Skeletal muscle tissue (tissue), 4 donors: ENCODE results near the gene CDKL1. TPM values are rescaled to one million over a fixed set of nuclear protein-coding genes. Genes with fewer than 3 reads are reported as not detected.
"Not testable (repeated sequence)": the region's sequence is repeated elsewhere in the genome, so short reads cannot be mapped to it uniquely, and the experiment has no call there.

Experiments
- H3K27ac ChIP-seq: one replicate; pipeline ENCODE4 v1.7.0; 2013; ENCODE audit warnings: mild to moderate bottlenecking, low read depth, low read length, inconsistent platforms
- H3K27me3 ChIP-seq, 3 donors: one replicate each; pipeline ENCODE4 v1.7.0; 2013; ENCODE audit warnings: low read length in 3 of 3; ENCODE audit not compliant: control insufficient read depth in 3 of 3, insufficient read depth in 3 of 3
- H3K36me3 ChIP-seq, 3 donors: one replicate each; pipeline ENCODE4 v1.7.0; 2013; ENCODE audit warnings: low read length in 3 of 3; ENCODE audit not compliant: control insufficient read depth in 3 of 3, insufficient read depth in 3 of 3
- H3K4me1 ChIP-seq, 3 donors: one replicate each; pipeline ENCODE4 v1.7.0; 2013; ENCODE audit warnings: low read length in 3 of 3, mild to moderate bottlenecking in 3 of 3; ENCODE audit not compliant: control insufficient read depth in 3 of 3, insufficient read depth in 3 of 3
- H3K4me3 ChIP-seq, 3 donors: one replicate each; pipeline ENCODE4 v1.7.0; 2013; ENCODE audit warnings: low read length in 3 of 3
- H3K9ac ChIP-seq, 3 donors: one replicate each; pipeline ENCODE4 v1.7.0; 2013; ENCODE audit warnings: low read length in 3 of 3, mild to moderate bottlenecking in 3 of 3, moderate library complexity in 2 of 3, low read depth in 1 of 3
- H3K9me3 ChIP-seq, 3 donors: one replicate each; pipeline ENCODE4 v1.7.0; 2013; ENCODE audit warnings: low read length in 3 of 3; ENCODE audit not compliant: control insufficient read depth in 3 of 3
- total RNA-seq: library from RNA; depleted of rRNA; stranded (reverse); fragments of >200 nt; gene quantifications from one replicate; pipeline ENCODE4 v1.2.3, GENCODE V29; 2014
- donor health status: Osteomylitis.

Gene CDKL1
- total RNA-seq, 1 donor from 2014 or later, result 8.4 TPM

DNA sequence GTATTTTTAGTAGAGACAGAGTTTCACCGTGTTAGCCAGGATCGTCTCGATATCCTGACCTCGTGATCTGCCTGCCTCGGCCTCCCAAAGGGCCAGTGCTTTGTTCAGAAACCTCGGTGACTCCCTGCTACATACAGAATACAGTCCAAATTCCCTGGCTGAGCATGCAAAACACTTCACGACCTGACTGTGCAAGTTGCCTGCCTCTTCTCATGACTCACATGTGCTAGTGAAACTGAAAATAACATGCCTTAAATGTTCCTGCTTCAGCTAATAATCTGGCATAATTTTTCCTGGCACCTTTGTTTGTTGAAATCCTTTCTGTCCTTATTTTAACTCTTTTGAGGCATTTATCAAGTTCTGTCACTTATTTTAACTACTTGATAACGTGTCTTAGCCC, 76.4 kb downstream of the CDKL1 start:
- H3K9me3 ChIP-seq, result no peaks in the 10 kb centered on the region
- H3K36me3 ChIP-seq, result peaks cover 0 to 6% (median 6%) of the 10 kb centered on the region in 3 donors
- H3K27ac ChIP-seq, result no peak overlapping the region
- H3K4me1 ChIP-seq, result peaks cover 0 to 24% (median 5%) of the 10 kb centered on the region in 3 donors
- H3K9ac ChIP-seq, result no peak overlapping the region
- H3K4me3 ChIP-seq, result no peak overlapping the region
- H3K27me3 ChIP-seq, result no peaks in the 10 kb centered on the region

DNA sequence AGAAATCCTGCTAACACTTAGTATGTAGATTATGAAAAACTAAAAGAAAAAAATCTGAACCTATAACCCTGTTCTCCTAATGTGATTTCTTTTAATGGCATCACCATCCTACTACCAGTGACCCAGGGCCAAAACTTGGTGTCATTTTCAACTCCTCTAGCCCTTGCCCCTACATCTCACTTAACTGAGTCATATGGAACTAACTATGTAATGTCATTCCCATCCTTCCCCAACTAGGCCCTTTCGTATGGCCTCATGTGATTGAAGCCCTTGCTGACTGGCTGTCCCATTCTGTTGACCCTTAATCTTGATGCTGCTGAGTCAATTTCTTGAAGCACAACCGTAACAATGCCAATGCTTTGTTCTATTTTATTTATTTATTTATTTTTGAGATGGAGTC, 77.0 kb downstream of the CDKL1 start:
- H3K9me3 ChIP-seq, result no peaks in the 10 kb centered on the region
- no peak overlapping the region for H3K27ac ChIP-seq
- H3K36me3 ChIP-seq, result peaks cover 0 to 6% (median 6%) of the 10 kb centered on the region in 3 donors
- H3K27me3 ChIP-seq, result no peaks in the 10 kb centered on the region
- no peak overlapping the region for H3K9ac ChIP-seq
- no peak overlapping the region for H3K4me3 ChIP-seq
- H3K4me1 ChIP-seq, result peaks cover 0 to 24% (median 5%) of the 10 kb centered on the region in 3 donors

DNA sequence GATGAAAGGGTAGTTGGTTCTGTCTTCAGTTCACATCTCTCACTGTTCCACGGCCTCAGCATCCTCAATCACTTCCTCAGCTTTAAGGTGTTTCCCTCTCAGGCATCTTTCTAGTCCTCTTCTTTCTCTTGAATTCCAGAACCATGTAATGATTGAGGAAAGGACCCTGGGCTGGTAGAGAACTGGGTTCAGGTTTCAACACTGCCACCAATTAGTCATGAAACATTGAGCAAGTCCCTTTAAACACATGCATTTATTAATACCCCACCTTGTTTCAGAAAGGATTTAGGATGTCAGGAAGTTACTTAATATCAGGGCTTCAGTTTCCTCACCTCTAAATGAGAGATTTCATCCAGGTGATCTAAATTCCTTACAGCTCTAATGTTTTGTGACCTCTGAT, 77.4 kb downstream of the CDKL1 start:
- Histone ChIP-seq H3K4me1 (peaks cover 0 to 24% (median 5%) of the 10 kb centered on the region in 3 donors), H3K27me3 (no peaks in the 10 kb centered on the region), H3K9ac (no peak overlapping the region), H3K27ac (no peak overlapping the region), H3K9me3 (no peaks in the 10 kb centered on the region), H3K36me3 (peaks cover 0 to 6% (median 6%) of the 10 kb centered on the region in 3 donors), H3K4me3 (no peak overlapping the region)

DNA sequence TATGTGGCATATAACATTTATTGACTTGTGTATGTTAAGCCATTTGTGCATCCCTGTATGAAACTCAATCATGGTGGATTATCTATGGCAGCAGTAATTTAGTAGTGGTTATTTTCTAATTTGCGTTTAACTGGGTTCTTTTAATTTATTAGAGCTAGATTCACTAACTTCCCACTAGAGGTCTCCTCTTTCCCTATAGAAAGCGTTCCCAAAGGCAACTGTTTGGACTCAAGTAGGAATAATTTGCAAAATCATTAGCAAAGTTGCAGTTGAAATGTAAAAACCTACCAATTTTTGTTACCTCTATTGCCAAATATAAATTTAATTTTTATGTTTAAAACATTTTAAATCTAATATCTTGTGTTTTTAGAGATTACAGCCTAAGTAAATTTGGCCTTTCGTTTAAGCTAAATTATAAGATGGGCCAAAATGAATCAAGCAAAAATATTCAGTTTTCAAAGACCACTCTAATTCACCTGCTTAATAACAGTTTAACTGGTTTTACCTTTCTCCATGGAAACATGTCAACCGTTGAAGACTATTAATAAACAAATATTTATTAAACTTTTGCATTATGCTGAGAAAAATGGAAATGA, 78.6 kb downstream of the CDKL1 start:
- Histone ChIP-seq H3K27ac (no peak overlapping the region), H3K9ac (no peak overlapping the region), H3K36me3 (peaks cover 0 to 3% (median 0%) of the 10 kb centered on the region in 3 donors), H3K9me3 (no peaks in the 10 kb centered on the region), H3K4me1 (peaks cover 6 to 33% (median 10%) of the 10 kb centered on the region in 3 donors), H3K27me3 (no peaks in the 10 kb centered on the region), H3K4me3 (no peak overlapping the region)

DNA sequence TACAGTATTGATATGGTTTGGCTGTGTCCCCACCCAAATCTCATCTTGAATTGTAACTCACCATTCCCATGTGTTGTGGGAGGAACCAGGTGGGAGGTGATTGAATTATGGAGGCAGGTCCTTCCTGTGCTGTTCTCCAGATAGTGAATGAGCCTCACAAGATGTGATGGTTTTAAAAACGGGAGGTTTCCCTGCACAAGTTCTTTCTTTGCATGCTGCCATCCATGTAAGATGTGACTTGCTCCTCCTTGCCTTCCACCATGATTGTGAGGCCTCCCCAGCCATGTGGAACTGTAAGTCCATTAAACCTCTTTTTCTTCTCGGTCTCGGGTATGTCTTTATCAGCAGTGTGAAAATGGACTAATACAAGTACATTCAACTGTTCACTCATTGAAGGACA, 82.6 kb downstream of the CDKL1 start:
- H3K27ac ChIP-seq, H3K4me3 ChIP-seq, H3K9me3 ChIP-seq, H3K27me3 ChIP-seq, H3K36me3 ChIP-seq, H3K9ac ChIP-seq: not testable (repeated sequence)
- H3K4me1 ChIP-seq, result peaks cover 16 to 26% (median 18%) of the 10 kb centered on the region in 3 donors

DNA sequence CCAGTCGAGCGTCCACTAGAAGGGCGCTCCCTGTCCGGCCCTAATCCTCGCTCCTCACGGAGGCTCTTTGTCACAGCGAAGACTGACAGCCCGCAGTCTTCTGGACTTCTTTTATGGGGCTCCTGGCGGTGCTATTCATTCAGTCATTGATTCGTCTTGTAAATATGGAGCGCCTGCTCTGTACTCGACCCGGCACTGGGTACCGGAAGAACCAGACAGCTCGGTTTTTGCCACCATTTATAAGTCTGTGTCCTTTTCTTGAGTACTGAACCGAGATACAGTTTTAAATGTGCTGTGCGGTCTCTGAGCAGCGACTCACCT, 84.0 kb downstream of the CDKL1 start:
- Histone ChIP-seq H3K9me3 (no peaks in the 10 kb centered on the region), H3K4me1 (peaks cover 16 to 23% (median 18%) of the 10 kb centered on the region in 3 donors), H3K4me3 (peak overlapping the region; percentile 76 to 96 (median 96)), H3K27ac (peak overlapping the region; percentile 88), H3K9ac (peak overlapping the region; percentile 70 to 93 (median 72)), H3K36me3 (no peaks in the 10 kb centered on the region), H3K27me3 (no peaks in the 10 kb centered on the region)

DNA sequence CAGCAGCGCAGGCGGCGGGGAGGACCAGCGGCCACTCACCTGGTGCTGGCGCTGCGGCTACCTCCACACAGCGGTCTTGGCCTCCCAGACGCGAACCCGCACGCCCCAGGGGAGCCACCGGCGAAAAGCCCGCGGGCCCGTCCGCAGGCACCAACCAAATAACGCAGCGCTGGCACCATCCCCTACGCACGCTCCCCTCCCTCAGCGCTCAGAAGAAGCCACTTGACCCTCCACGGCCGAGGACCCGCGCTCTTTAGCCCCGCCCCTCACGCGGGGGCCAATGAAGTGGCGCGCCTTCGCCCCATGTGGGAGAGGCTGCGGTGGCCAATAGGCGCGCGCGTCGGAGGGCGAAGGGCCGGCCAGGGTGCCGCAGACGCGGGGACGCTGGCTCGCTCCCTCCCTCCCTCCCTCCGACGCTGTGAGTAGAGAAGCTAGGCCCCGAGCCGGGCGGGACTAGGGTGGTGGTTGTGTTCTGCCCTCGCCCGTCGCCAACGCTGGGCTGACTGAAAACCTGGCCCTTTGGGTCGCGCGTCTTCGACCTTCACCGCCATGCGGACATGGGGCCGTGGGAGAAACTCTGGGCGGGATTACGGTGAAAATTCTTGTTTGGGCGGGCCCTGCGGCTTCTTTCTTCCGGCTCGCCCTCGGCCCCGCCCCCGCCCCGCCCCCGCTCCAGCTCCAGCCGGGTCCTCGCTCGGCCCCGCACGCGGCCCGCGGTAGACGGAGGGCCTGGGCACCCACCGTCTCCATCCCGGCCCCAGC, 84.5 kb downstream of the CDKL1 start, which contains the start of the genes DMAC2L and L2HGDH:
Gene DMAC2L, plus strand, starts transcription at position 353 of the 762 bp plus-strand sequence. CDS start 9,164 bp downstream, outside the sequence.
Gene L2HGDH, minus strand, starts transcription at position 258 of the 762 bp plus-strand sequence. Its CDS starts 79 bp downstream, at position 179.
- Histone ChIP-seq H3K27ac (peak within 1 kb of the TSS; percentile 88), H3K4me1 (peaks cover 16 to 23% (median 18%) of the 10 kb centered on the region in 3 donors), H3K27me3 (no peaks in the 10 kb centered on the region), H3K36me3 (no peaks in the 10 kb centered on the region), H3K4me3 (peak within 1 kb of the TSS; percentile 89 to 96 (median 96)), H3K9me3 (no peaks in the 10 kb centered on the region), H3K9ac (peak within 1 kb of the TSS; percentile 70 to 93 (median 84))

DNA sequence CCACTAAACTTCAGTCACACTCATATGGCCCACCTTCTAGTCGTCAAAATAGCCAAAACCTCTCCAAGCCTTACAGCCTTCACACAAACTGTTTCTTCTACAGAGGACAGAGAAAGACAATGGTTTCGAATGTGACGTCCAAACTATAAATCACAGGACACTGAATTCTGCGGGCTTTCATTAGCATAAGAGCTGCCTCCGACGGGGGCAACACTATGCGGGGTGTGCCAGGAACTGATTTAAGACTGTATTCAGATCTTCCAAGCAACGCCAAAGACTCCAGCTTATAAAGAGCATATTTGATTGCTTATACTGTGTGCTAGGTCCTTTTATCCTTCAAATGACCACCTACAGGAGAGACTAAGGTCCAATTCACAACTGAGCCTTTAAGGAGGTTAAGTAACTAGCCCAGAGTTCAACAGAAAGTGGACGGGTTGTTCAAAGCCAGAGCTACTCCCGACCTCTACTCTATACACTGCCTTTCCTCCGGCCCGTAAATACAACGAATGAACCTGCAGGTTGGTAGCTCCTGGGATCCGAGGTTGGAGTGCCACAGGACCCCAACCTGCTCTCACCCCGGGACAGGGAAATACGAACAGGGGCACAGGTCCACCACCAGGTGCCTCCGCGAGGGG, 85.2 kb downstream of the CDKL1 start:
- Histone ChIP-seq H3K9ac (peak overlapping the region; percentile 70 to 93 (median 84)), H3K27me3 (no peaks in the 10 kb centered on the region), H3K9me3 (no peaks in the 10 kb centered on the region), H3K36me3 (no peaks in the 10 kb centered on the region), H3K27ac (peak overlapping the region; percentile 88), H3K4me1 (peaks cover 16 to 23% (median 18%) of the 10 kb centered on the region in 3 donors), H3K4me3 (peak overlapping the region; percentile 89 to 96 (median 96))

DNA sequence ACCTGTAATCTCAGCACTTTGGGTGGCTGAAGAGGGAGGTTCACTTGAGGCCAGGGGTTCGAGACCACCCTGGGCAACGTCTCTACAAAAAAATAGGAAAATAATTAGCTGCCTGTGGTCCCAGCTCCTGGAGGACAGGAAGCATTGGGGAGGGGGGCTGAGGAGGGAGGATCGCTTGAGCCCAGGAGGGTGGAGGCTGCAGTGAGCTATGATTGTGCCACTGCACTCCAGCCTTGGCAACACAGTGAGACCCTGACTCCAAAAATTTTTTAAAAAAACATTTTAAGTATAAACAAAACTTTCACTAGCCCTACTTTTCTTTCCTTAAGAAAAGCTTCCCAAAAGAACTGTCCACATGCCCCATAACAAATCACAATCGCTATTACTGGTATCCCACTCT, 86.2 kb downstream of the CDKL1 start:
- no peaks in the 10 kb centered on the region for H3K27me3 ChIP-seq
- H3K4me1 ChIP-seq, result peaks cover 16 to 23% (median 18%) of the 10 kb centered on the region in 3 donors
- no peaks in the 10 kb centered on the region for H3K9me3 ChIP-seq
- H3K36me3 ChIP-seq, result no peaks in the 10 kb centered on the region
- no peak overlapping the region for H3K4me3 ChIP-seq
- H3K9ac ChIP-seq, result no peak overlapping the region
- no peak overlapping the region for H3K27ac ChIP-seq
